Measurements from ENCODE around the gene MT3.
A peak's percentile ranks its signal among the peaks of the same experiment; 100 is the strongest.
"Not testable (repeated sequence)": the region's sequence is repeated elsewhere in the genome, so short reads cannot be mapped to it uniquely, and the experiment has no call there.

The MT3 gene

GRCh38 chr16:56580391-56581048 is 8.8 kb upstream of the MT3 start:
- no peak for DNase-seq (ENCODE audit: low read depth)

GRCh38 chr16:56582911-56583310 is 6.4 kb upstream of the MT3 start:
- not testable (repeated sequence) for DNase-seq (ENCODE audit: low read depth)

GRCh38 chr16:56583351-56584168 is 5.8 kb upstream of the MT3 start:
- DNase-seq (ENCODE audit: low read depth): no peak

GRCh38 chr16:56584276-56584675 is 5.1 kb upstream of the MT3 start:
- no peak for DNase-seq (ENCODE audit: low read depth)

GRCh38 chr16:56588781-56589140 is 567 bp upstream of the MT3 start:
- no peak for DNase-seq (ENCODE audit: low read depth)

GRCh38 chr16:56591377-56592060 is 2.2 kb downstream of the MT3 start:
- no peak for DNase-seq (ENCODE audit: low read depth)

GRCh38 chr16:56593573-56594291 is 4.4 kb downstream of the MT3 start:
- DNase-seq (ENCODE audit: low read depth): no peak

GRCh38 chr16:56594292-56594619 is 4.9 kb downstream of the MT3 start:
- no peak for DNase-seq (ENCODE audit: low read depth)

GRCh38 chr16:56600398-56600999 is 11.2 kb downstream of the MT3 start:
- peak; percentile 85 for DNase-seq (ENCODE audit: low read depth)

- no peak for DNase-seq (ENCODE audit: low read depth)
Observed at GRCh38 chr16:56601325-56601724, 12.0 kb downstream of the MT3 start.

GRCh38 chr16:56603589-56603988 is 14.3 kb downstream of the MT3 start:
- peak; percentile 74 for DNase-seq (ENCODE audit: low read depth)

GRCh38 chr16:56604966-56605365 is 15.6 kb downstream of the MT3 start:
- DNase-seq (ENCODE audit: low read depth): no peak

- no peak for DNase-seq (ENCODE audit: low read depth)
Observed at GRCh38 chr16:56605475-56605874, 16.1 kb downstream of the MT3 start.

- peak; percentile 93 for DNase-seq (ENCODE audit: low read depth)
Observed at GRCh38 chr16:56606071-56606475, 16.7 kb downstream of the MT3 start.

GRCh38 chr16:56606476-56607108 is 17.3 kb downstream of the MT3 start:
- DNase-seq (ENCODE audit: low read depth): peak; percentile 97

GRCh38 chr16:56607109-56607618 is 17.8 kb downstream of the MT3 start:
- DNase-seq (ENCODE audit: low read depth): peak; percentile 100

GRCh38 chr16:56607675-56608042 is 18.3 kb downstream of the MT3 start:
- no peak for DNase-seq (ENCODE audit: low read depth)

GRCh38 chr16:56608043-56608875 is 18.9 kb downstream of the MT3 start, which contains the start of gene MT2A:
TSS of gene MT2A (plus strand) at chr16:56608584. CDS start at chr16:56608656, 72 bp downstream.
- peak; percentile 99 for DNase-seq (ENCODE audit: low read depth)

- DNase-seq (ENCODE audit: low read depth): no peak
Observed at GRCh38 chr16:56608876-56609462, 19.6 kb downstream of the MT3 start.

- peak; percentile 91 for DNase-seq (ENCODE audit: low read depth)
Observed at GRCh38 chr16:56609463-56609921, 20.2 kb downstream of the MT3 start.

All from ELR (cell line).